GM18870 (cell line): ENCODE measurements around the gene CKAP2.
"Not testable (repeated sequence)": the region's sequence is repeated elsewhere in the genome, so short reads cannot be mapped to it uniquely, and the experiment has no call there.

Experiments used
- ATAC-seq: cut with Tn5 transposase; IDR thresholded peaks from one replicate; pipeline ENCODE4 v1.9.1; 2021; ENCODE audit warnings: moderate library complexity; ENCODE audit not compliant: unreplicated experiment

The CKAP2 gene

GRCh38 chr13:52454820-52455676 lies at the start of gene CKAP2:
TSS of gene CKAP2 (plus strand) at chr13:52455478. CDS start at chr13:52455557, 79 bp downstream.
- ATAC-seq = peak; percentile 69

- no peak for ATAC-seq
Measured at GRCh38 chr13:52405767-52406494, 49.3 kb upstream of the CKAP2 start, which contains the start of gene THSD1. TSS of gene THSD1 (minus strand) at chr13:52406172. CDS start at chr13:52402600, 3,572 bp downstream.

GRCh38 chr13:52406629-52407028 lies 48.6 kb upstream of the CKAP2 start:
- no peak for ATAC-seq

- not testable (repeated sequence) for ATAC-seq
Measured at GRCh38 chr13:52407436-52407835, 47.8 kb upstream of the CKAP2 start.

GRCh38 chr13:52408071-52408658 lies 47.1 kb upstream of the CKAP2 start:
- ATAC-seq = not testable (repeated sequence)

GRCh38 chr13:52411629-52412028 lies 43.6 kb upstream of the CKAP2 start:
- peak; percentile 96 for ATAC-seq

GRCh38 chr13:52412128-52412527 lies 43.1 kb upstream of the CKAP2 start:
- no peak for ATAC-seq

- ATAC-seq = no peak
Measured at GRCh38 chr13:52414051-52414450, 41.2 kb upstream of the CKAP2 start.

GRCh38 chr13:52414963-52415362 lies 40.3 kb upstream of the CKAP2 start:
- no peak for ATAC-seq

GRCh38 chr13:52419080-52419479 lies 36.2 kb upstream of the CKAP2 start:
- ATAC-seq = no peak

- ATAC-seq = no peak
Measured at GRCh38 chr13:52421216-52421615, 34.1 kb upstream of the CKAP2 start.

- no peak for ATAC-seq
Measured at GRCh38 chr13:52428295-52428694, 27.0 kb upstream of the CKAP2 start.

GRCh38 chr13:52432456-52432855 lies 22.8 kb upstream of the CKAP2 start:
- no peak for ATAC-seq

- no peak for ATAC-seq
Measured at GRCh38 chr13:52446265-52446664, 9.0 kb upstream of the CKAP2 start.

- ATAC-seq = no peak
Measured at GRCh38 chr13:52447354-52447753, 7.9 kb upstream of the CKAP2 start.

GRCh38 chr13:52447815-52448552 lies 7.3 kb upstream of the CKAP2 start:
- no peak for ATAC-seq

GRCh38 chr13:52449331-52450011 lies 5.8 kb upstream of the CKAP2 start:
- peak; percentile 7 for ATAC-seq

GRCh38 chr13:52450012-52450792 lies 5.1 kb upstream of the CKAP2 start, which contains the start of gene VPS36:
TSS of gene VPS36 (minus strand) at chr13:52450634. CDS start at chr13:52450594, 40 bp downstream.
- ATAC-seq = peak; percentile 45

- ATAC-seq = no peak
Measured at GRCh38 chr13:52450793-52451116, 4.5 kb upstream of the CKAP2 start.
